ENCODE measurements around the gene DNMT3A. TPM values are rescaled to one million over a fixed set of nuclear protein-coding genes. Genes with fewer than 3 reads are reported as not detected.

Gene DNMT3A
- total RNA-seq, 4 donors from 2014 or later = 14.7 to 40.2 (median 18.3) TPM

DNA sequence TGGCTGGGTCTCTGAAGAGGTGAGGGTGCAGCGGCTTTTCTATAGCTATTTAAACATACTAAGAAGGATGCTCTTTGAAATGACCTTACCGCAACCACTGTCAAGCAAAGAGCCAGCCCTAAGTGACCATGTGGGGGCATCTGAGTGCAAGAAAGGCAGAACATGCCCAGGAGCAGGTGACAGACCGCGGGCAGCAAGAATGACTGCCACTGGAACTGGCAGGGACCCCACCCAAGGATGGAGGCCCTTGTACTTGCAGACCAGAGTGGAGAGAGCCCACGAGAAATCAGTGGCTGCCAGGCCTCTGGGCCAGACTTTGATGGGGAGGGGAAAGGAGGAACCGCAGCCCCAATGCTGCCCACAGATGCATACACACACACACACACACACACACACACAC lies 33.1 kb downstream of the DNMT3A start:
- TF ChIP-seq POLR2A (IDR thresholded peaks at IDR 0.05) (no peak), POLR2AphosphoS5 (IDR thresholded peaks at IDR 0.05) (no peak), EP300 (IDR thresholded peaks at IDR 0.05) (no peak)
- TF ChIP-seq, protein P1, sequence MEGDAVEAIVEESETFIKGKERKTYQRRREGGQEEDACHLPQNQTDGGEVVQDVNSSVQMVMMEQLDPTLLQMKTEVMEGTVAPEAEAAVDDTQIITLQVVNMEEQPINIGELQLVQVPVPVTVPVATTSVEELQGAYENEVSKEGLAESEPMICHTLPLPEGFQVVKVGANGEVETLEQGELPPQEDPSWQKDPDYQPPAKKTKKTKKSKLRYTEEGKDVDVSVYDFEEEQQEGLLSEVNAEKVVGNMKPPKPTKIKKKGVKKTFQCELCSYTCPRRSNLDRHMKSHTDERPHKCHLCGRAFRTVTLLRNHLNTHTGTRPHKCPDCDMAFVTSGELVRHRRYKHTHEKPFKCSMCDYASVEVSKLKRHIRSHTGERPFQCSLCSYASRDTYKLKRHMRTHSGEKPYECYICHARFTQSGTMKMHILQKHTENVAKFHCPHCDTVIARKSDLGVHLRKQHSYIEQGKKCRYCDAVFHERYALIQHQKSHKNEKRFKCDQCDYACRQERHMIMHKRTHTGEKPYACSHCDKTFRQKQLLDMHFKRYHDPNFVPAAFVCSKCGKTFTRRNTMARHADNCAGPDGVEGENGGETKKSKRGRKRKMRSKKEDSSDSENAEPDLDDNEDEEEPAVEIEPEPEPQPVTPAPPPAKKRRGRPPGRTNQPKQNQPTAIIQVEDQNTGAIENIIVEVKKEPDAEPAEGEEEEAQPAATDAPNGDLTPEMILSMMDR (IDR thresholded peaks at IDR 0.05) = no peak
- peaks cover 4 to 97% (median 51%) of the 10 kb centered on the region in 3 donors for H3K4me1 ChIP-seq
- H3K27me3 ChIP-seq = no peaks in the 10 kb centered on the region
- peaks cover 0 to 21% of the 10 kb centered on the region in 2 donors for H3K36me3 ChIP-seq
- no peak for ATAC-seq
- 60 to 100% methylated on average over 1 to 2 of the region's 6 CpGs for WGBS, 2 donors (ENCODE audit: low coverage in 1 of 2)
- H3K9me3 ChIP-seq = no peaks in the 10 kb centered on the region
- H3K4me3 ChIP-seq = no peak overlapping the region
- H3K27ac ChIP-seq = no peak overlapping the region

DNA sequence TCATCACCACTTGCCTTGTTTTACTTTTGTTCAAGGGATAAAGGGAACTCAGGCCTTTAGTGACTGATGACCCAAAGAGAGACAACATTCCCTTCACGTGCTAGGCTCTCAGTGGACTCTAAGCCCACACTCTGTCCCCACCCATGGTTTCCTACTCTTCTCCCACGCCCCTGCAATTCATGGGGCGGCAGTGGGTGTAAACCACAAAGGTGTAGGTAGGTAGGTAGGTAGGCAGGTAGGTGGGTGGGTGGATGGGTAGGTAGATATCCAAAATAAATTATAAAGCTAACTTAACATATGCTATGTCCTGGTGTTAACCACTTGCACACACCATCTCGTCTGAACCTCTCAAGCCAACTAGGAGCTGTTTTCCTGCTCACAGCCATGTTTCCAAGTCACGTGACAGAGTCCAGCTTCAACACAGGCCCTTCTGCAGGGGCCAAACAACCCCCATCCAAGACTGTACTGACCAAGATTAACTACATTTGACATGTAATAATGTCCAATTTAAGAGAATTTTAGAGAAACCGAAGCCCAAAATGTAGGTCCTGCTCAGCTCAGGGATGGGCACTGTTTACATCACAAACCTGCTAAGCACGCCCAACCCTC lies 33.7 kb downstream of the DNMT3A start:
- Histone ChIP-seq H3K9me3 (no peaks in the 10 kb centered on the region), H3K4me1 (peaks cover 4 to 97% (median 51%) of the 10 kb centered on the region in 3 donors), H3K36me3 (peaks cover 0 to 21% of the 10 kb centered on the region in 2 donors), H3K4me3 (no peak overlapping the region), H3K27me3 (no peaks in the 10 kb centered on the region), H3K27ac (no peak overlapping the region)
- no peak for ATAC-seq
- 48 to 71% methylated on average over 3 to 4 of the region's 7 CpGs for WGBS, 2 donors (ENCODE audit: low coverage in 1 of 2)
- no peak for TF ChIP-seq POLR2A (IDR thresholded peaks at IDR 0.05)
- TF ChIP-seq, protein P1 (IDR thresholded peaks at IDR 0.05) = no peak
- no peak for TF ChIP-seq EP300 (IDR thresholded peaks at IDR 0.05)
- no peak for TF ChIP-seq POLR2AphosphoS5 (IDR thresholded peaks at IDR 0.05)

DNA sequence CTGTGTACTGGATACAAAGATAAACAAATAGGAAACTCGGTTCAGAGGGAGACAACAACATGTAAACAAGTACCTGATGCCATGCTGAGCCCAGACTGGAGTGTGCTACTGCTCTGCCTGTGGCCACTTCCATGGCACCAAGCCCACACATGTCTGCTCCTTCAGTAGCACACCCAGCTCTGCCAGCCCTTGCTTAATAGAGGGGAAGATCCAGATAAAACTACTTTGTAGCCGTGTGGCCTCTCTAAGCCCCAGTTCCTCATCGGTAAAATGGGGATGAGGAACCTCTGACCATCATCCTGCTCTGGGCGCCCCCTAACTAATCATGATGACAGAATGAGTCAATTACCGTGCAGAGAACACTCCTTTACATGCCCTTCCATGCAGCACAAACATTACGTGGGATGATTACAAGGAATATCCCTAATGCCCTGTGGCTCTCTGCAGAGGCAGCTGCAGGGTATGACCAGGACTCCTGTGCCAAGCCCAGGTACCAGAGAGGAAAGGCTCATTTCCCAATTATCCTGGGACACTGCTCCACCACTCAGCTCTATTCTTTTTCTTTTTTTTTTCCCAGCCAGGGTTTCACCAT lies 34.9 kb downstream of the DNMT3A start:
- peak; percentile 52 for ATAC-seq
- Histone ChIP-seq H3K27ac (no peak overlapping the region), H3K4me1 (peaks cover 4 to 97% (median 54%) of the 10 kb centered on the region in 3 donors), H3K9me3 (no peaks in the 10 kb centered on the region), H3K36me3 (peaks cover 0 to 26% of the 10 kb centered on the region in 2 donors), H3K4me3 (no peak overlapping the region), H3K27me3 (no peaks in the 10 kb centered on the region)
- TF ChIP-seq POLR2AphosphoS5 (IDR thresholded peaks at IDR 0.05) (no peak), EP300 (IDR thresholded peaks at IDR 0.05) (no peak), POLR2A (IDR thresholded peaks at IDR 0.05) (no peak)
- TF ChIP-seq, protein P1 (IDR thresholded peaks at IDR 0.05) = no peak
- WGBS, 2 donors (ENCODE audit: low coverage in 1 of 2) = 25 to 43% methylated on average over 4 to 5 of the region's 6 CpGs

DNA sequence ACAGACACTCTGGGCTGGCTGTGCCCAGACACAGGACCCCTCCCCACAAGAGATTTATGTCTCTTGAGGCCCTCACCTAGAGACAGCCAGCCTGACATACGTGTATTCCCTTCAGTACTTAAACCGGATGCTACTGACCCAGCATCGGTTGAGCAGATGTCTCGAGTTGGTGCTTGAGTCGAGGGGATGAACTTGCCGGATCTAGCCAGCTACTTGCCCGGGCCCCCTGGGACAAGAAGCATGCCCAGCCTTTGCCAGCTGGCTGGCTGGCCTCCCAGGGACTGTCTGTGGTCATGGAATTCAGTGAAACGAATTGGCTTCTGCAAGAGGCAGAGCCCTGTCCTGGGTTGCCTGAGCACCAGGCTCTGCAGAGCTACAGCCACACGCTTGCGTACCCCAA lies 36.0 kb downstream of the DNMT3A start:
- Histone ChIP-seq H3K9me3 (no peaks in the 10 kb centered on the region), H3K27me3 (no peaks in the 10 kb centered on the region), H3K4me3 (no peak overlapping the region), H3K36me3 (peaks cover 0 to 26% of the 10 kb centered on the region in 2 donors), H3K4me1 (peaks cover 4 to 97% (median 47%) of the 10 kb centered on the region in 3 donors), H3K27ac (peak overlapping the region in 3 of 4 donors; percentile 30 to 49 (median 41))
- 20% methylated on average over 1 of the region's 10 CpGs for WGBS, 2 donors (ENCODE audit: low coverage in 1 of 2)
- no peak for ATAC-seq
- no peak for TF ChIP-seq POLR2AphosphoS5 (IDR thresholded peaks at IDR 0.05)
- TF ChIP-seq, protein P1 (IDR thresholded peaks at IDR 0.05) = no peak
- no peak for TF ChIP-seq POLR2A (IDR thresholded peaks at IDR 0.05)
- no peak for TF ChIP-seq EP300 (IDR thresholded peaks at IDR 0.05)
